ENCODE data around the gene CEP128. TPM values are rescaled to one million over a fixed set of nuclear protein-coding genes. Genes with fewer than 3 reads are reported as not detected.

CEP128 gene
- total RNA-seq, 1 experiment from 2014 or later: 16.4 TPM

DNA sequence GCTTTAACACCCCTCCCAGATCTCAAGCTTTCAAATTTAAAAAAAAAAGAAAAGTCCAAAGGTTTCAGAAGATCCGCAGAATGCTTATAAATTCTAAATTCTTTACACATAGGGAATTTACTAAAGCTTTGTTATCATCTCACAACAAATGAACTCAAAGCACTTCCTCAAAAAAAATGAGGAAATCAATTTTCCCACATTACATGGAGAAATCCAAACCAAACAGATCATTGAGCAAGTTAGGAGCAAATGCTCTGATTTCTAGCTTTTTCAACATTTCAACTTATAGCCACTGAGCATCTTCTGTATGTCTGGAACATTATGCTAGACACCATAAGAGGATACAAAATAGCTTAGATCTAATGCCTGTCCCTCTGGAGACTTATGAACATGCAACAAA is 161.0 kb downstream of the CEP128 start (continued):
- TF ChIP-seq, protein P1, sequence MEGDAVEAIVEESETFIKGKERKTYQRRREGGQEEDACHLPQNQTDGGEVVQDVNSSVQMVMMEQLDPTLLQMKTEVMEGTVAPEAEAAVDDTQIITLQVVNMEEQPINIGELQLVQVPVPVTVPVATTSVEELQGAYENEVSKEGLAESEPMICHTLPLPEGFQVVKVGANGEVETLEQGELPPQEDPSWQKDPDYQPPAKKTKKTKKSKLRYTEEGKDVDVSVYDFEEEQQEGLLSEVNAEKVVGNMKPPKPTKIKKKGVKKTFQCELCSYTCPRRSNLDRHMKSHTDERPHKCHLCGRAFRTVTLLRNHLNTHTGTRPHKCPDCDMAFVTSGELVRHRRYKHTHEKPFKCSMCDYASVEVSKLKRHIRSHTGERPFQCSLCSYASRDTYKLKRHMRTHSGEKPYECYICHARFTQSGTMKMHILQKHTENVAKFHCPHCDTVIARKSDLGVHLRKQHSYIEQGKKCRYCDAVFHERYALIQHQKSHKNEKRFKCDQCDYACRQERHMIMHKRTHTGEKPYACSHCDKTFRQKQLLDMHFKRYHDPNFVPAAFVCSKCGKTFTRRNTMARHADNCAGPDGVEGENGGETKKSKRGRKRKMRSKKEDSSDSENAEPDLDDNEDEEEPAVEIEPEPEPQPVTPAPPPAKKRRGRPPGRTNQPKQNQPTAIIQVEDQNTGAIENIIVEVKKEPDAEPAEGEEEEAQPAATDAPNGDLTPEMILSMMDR (IDR thresholded peaks at IDR 0.05 in 2 of 3, conservative IDR thresholded peaks at IDR 0.05 in 1 of 3; ENCODE audit: borderline replicate concordance in 1 of 3, insufficient read depth in 1 of 3, low read depth in 2 of 3, low read length in 2 of 3): no peak
- TF ChIP-seq POLR2A (IDR thresholded peaks at IDR 0.05; ENCODE audit: borderline replicate concordance, extremely low read depth, insufficient read depth, insufficient read length) (no peak), CEBPB (IDR thresholded peaks at IDR 0.05; ENCODE audit: low read depth) (no peak), EZH2 (IDR thresholded peaks at IDR 0.05) (no peak), YY1 (IDR thresholded peaks at IDR 0.05; ENCODE audit: extremely low read depth, insufficient replicate concordance, low read depth, low read length) (no peak), RAD21 (IDR thresholded peaks at IDR 0.05; ENCODE audit: low read depth) (no peak), EGR1 (IDR thresholded peaks at IDR 0.05; ENCODE audit: low read depth) (no peak), JUND (IDR thresholded peaks at IDR 0.05) (no peak)
- TF ChIP-seq, protein P2, sequence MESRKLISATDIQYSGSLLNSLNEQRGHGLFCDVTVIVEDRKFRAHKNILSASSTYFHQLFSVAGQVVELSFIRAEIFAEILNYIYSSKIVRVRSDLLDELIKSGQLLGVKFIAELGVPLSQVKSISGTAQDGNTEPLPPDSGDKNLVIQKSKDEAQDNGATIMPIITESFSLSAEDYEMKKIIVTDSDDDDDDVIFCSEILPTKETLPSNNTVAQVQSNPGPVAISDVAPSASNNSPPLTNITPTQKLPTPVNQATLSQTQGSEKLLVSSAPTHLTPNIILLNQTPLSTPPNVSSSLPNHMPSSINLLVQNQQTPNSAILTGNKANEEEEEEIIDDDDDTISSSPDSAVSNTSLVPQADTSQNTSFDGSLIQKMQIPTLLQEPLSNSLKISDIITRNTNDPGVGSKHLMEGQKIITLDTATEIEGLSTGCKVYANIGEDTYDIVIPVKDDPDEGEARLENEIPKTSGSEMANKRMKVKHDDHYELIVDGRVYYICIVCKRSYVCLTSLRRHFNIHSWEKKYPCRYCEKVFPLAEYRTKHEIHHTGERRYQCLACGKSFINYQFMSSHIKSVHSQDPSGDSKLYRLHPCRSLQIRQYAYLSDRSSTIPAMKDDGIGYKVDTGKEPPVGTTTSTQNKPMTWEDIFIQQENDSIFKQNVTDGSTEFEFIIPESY (IDR thresholded peaks at IDR 0.05; ENCODE audit: extremely low read depth, insufficient replicate concordance, low read length): no peak
- TF ChIP-seq, protein P3, sequence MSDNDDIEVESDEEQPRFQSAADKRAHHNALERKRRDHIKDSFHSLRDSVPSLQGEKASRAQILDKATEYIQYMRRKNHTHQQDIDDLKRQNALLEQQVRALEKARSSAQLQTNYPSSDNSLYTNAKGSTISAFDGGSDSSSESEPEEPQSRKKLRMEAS (IDR thresholded peaks at IDR 0.05): no peak

DNA sequence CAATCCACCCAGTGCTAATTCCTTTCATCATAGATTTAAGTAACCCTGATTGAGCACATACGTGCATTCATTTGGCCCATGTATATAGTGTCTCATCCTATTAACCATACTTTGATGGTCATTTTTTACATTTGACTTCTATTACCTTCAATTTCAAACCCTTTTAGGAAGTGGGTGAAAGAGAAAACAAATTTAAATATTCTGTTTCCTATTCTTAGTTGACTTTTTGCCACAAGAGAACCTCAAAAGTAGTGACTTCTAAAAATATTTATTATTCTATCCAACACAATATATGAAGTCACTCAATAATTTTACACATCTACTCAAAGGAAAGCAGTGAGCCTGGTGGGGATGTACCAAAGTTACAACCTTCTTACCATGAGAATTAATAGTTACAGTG is 164.9 kb downstream of the CEP128 start:
- H3K27me3 ChIP-seq (ENCODE audit: insufficient read depth, low read length): no peaks in the 10 kb centered on the region
- CTCF ChIA-PET: no interaction called here

More for the DNA sequence above, 164.9 kb downstream of the CEP128 start:
- Histone ChIP-seq H3K9me2 (ENCODE audit: insufficient read depth) (no peaks in the 10 kb centered on the region), H2AFZ (ENCODE audit: low read depth, low read length, poor library complexity, severe bottlenecking) (no peak overlapping the region), H3K27ac (ENCODE audit: low read depth, low read length) (no peak overlapping the region), H3K4me1 (ENCODE audit: control insufficient read depth in 1 of 2, insufficient read depth in 2 of 2, low read length in 2 of 2) (no peaks in the 10 kb centered on the region), H3K79me2 (ENCODE audit: insufficient read depth, low read length) (no peaks in the 10 kb centered on the region), H3K9me3 (ENCODE audit: control insufficient read depth in 1 of 2, insufficient read depth in 1 of 2, low read depth in 1 of 2, low read length in 2 of 2) (no peaks in the 10 kb centered on the region), H4K20me1 (ENCODE audit: insufficient read depth) (no peaks in the 10 kb centered on the region), H3K4me3 (replicated peaks in 1 of 2; ENCODE audit: low read depth in 1 of 2, low read length in 2 of 2) (no peak overlapping the region), H3K36me3 (ENCODE audit: control insufficient read depth in 1 of 2, insufficient read depth in 2 of 2, low read length in 2 of 2) (no peaks in the 10 kb centered on the region), H3K9ac (ENCODE audit: low read length) (no peak overlapping the region), H3K4me2 (ENCODE audit: low read length) (no peak overlapping the region)
- no peak for DNase-seq (ENCODE audit: low read depth, low spot score)
- TF ChIP-seq ZNF274 (IDR thresholded peaks at IDR 0.05; ENCODE audit: low read depth, low read length) (no peak), YY1 (IDR thresholded peaks at IDR 0.05; ENCODE audit: extremely low read depth, insufficient replicate concordance, low read depth, low read length) (no peak)
- TF ChIP-seq, protein P4, sequence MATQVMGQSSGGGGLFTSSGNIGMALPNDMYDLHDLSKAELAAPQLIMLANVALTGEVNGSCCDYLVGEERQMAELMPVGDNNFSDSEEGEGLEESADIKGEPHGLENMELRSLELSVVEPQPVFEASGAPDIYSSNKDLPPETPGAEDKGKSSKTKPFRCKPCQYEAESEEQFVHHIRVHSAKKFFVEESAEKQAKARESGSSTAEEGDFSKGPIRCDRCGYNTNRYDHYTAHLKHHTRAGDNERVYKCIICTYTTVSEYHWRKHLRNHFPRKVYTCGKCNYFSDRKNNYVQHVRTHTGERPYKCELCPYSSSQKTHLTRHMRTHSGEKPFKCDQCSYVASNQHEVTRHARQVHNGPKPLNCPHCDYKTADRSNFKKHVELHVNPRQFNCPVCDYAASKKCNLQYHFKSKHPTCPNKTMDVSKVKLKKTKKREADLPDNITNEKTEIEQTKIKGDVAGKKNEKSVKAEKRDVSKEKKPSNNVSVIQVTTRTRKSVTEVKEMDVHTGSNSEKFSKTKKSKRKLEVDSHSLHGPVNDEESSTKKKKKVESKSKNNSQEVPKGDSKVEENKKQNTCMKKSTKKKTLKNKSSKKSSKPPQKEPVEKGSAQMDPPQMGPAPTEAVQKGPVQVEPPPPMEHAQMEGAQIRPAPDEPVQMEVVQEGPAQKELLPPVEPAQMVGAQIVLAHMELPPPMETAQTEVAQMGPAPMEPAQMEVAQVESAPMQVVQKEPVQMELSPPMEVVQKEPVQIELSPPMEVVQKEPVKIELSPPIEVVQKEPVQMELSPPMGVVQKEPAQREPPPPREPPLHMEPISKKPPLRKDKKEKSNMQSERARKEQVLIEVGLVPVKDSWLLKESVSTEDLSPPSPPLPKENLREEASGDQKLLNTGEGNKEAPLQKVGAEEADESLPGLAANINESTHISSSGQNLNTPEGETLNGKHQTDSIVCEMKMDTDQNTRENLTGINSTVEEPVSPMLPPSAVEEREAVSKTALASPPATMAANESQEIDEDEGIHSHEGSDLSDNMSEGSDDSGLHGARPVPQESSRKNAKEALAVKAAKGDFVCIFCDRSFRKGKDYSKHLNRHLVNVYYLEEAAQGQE (IDR thresholded peaks at IDR 0.05; ENCODE audit: low read depth): no peak
- BruUV-seq (replicated peaks): no TSS peak
- ATAC-seq: no peak
- RAD21 ChIA-PET (ENCODE audit: low non-redundant PET in 1 of 2, low total read pairs in 2 of 2, uncharacterized antibody in 2 of 2, unreplicated experiment in 2 of 2): no interaction called here
- POLR2A ChIA-PET: no interaction called here
- intact Hi-C loops (cut with micrococcal nuclease): no loop called here

All from HCT116 (cell line).